Measurements from ENCODE around the gene SNX9. TPM values are rescaled to one million over a fixed set of nuclear protein-coding genes. Genes with fewer than 3 reads are reported as not detected.
A peak's percentile ranks its signal among the peaks of the same experiment; 100 is the strongest.
"Not testable (repeated sequence)": the region's sequence is repeated elsewhere in the genome, so short reads cannot be mapped to it uniquely, and the experiment has no call there.

Gene SNX9
- total RNA-seq, 2 donors from 2014 or later: 53.6 to 75.4 TPM

DNA sequence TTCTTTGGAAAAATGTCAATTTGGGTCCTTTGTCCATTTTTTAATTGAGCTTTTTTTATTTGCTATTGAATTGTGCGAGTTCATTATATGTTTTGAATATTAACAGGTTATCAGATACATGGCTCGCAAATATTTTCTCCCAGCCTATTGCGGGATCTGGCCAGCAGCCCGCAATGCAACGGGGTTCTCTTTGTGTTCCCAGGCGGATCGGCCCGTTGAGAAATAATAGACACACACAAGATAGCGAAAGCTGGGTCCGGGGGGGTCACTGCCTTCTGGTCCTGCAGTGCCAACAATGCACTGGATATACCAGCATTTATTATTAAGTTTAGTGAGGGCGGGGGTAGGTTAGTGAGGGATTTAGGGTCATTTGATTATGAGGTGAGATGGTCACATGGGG, 77.2 kb downstream of the SNX9 start:
- ATAC-seq; intact Hi-C loops (cut with DNase I, micrococcal nuclease): not testable (repeated sequence)

DNA sequence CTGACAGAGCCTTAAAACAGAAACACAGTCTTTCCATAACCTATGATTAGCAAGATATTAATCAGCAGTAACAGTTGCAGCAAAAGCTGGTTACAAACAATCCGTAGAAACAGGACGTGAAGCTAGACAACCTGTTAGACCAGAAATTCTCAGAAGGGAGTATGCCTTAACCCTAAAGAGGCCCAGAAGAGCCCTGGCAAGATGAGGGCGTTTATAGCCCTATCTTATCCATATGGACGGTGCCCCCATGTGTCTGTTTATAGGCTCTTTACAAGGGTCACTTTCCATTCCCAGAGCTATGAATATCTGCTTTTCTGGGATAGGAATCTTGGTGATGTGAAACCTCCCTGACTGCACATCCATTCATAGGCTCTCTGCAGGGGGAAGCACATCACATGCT, 77.7 kb downstream of the SNX9 start:
- DNase-seq; ATAC-seq; intact Hi-C loops (cut with DNase I, micrococcal nuclease): not testable (repeated sequence)

More for the DNA sequence above, 77.2 kb downstream of the SNX9 start:
- not testable (repeated sequence) for DNase-seq

DNA sequence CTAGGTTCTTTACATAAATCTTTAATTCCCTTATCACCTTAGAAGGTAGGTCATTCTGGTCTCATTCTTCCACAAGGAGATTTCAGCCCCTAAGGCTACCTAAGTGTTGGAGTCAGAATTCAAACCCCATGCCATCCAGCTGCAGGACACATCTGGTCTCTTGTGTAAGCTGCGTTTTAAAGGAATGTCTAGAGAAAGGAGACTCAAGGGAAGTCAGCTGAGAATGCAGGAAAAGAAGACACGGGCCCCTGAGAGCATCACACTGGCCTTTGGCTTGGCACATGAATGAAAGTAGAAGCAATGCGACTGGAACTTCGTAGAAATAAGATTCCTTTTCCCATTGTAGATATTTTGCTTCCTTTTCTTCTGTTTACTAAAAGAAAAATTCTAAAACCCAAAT, 82.0 kb downstream of the SNX9 start:
- intact Hi-C loops (cut with DNase I, micrococcal nuclease): no loop called here
- ATAC-seq (no peak), DNase-seq (no peak)

DNA sequence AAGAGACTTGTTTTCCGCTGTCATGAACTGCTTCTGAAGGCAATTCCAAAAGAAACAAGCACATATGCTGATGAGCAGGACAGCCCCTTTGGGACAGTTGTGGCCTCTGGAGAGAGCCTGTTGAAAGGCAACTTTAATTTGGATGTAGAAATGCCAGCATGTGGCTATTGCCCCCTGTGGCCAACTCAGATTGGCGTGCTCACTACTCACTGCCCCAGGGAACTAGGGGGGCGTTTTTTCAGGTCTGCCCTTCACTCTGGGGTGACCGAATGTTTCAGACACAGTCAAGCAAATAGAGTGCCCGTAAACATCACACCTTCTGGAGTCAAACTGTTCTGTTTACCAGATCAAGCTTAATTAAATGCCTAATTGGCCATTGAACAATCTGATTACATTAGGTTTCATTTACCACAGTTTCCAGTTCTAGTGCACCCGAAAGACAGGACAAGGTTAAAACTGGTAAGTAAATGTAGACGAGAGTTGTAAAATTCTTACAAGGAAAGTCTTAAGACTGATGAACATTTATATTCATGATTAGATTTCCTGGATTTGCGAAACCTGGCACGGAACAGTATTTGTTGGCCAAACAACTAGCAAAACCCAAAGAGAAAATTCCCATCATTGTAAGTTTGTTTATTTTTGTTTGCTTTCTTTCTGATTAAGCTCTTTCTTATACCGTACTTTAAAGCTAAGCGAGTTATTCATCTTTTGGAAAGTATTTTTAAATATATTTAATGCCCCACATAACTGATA, 82.7 kb downstream of the SNX9 start:
- ATAC-seq (no peak), DNase-seq (no peak)
- intact Hi-C loops (cut with DNase I, micrococcal nuclease): no loop called here

DNA sequence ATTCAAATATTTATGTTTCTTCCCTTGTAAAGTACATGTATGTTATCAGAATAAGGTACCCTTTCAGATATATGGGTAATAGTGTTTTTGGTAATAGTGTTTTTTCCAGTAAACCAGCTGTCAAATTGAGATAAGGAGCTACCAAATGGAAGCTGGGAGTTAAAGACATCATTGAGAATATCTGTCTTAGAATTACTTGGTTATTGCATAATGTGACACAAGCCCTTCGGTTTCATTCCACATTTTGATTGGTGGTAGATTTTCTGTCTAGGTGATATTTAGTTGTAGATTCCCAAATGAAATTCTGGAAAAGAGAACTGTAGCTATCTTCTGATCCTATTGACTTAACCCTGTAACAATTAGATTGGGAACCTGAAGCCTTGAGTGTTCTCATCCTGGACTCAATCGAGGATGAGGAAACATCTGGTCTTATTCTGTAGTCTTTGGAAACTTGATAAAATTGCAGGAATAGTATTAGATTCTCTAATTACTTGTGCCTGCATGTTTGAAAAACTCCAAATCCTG, 83.6 kb downstream of the SNX9 start:
- ATAC-seq: no peak
- DNase-seq: no peak
- intact Hi-C loops (cut with DNase I, micrococcal nuclease): no loop called here

DNA sequence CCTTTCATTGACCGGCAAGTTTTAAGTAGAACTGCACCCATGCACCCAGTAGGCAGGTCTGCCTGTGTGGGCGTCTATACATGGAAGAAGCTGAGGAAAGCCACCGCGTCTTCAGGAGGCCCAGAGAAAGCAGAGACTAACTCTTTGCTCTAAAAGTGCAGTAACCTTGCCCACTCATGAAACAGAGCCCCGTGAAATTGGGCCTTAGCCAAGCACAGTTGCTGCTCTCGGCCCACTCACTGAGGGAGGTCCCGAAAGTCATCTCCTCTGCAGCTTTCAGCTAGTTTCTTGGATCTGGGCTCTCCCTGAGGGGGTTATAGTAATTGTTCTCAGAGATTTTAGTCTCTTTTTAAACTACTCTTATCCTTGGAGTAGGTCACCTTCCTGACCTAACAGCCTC, 84.6 kb downstream of the SNX9 start:
- intact Hi-C loops (cut with DNase I, micrococcal nuclease): no loop called here
- no peak for ATAC-seq
- no peak for DNase-seq

DNA sequence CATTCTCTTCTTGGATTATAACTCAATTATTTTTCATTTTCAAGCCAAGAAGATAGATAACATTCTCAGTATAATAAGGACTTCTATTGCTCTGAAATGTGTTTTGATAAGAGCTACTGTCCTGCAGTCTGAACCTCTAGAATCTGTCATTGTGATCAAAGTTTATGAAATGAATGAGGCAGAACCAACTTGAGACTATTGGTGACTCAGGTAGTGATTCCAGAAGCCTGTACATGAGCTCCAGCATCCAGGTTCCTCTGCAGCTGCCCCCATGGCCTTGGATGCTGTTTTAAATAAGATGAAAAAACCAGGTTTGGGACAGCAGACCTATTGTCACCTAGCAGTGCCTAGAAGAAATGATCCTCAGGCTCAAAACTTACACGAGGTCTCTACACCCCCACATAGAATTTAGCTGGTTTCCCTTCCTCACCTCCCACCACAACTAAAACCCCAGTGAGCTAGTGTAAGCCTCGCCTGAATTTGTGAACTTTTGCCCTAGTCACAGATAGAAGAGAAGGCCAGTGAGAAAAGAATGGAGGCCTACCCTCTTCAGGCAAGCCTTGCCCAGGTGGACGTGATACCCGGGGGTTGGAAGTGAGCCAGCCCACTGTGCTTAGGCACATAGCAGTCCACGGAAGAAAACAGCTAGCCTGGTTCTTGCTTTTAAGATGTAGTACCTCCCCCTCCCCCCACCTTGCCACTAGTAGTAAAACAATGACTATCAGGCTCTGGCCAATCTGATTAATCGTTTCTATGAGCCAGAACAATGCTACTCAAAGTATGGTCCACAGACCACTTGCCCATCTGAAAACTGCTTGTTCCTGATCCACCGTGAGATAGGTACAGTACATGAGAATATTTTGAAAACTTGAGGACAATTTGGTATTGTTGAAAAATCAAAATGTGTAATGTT, 85.6 kb downstream of the SNX9 start:
- no peak for ATAC-seq
- DNase-seq: no peak
- intact Hi-C loops (cut with DNase I, micrococcal nuclease): no loop called here

DNA sequence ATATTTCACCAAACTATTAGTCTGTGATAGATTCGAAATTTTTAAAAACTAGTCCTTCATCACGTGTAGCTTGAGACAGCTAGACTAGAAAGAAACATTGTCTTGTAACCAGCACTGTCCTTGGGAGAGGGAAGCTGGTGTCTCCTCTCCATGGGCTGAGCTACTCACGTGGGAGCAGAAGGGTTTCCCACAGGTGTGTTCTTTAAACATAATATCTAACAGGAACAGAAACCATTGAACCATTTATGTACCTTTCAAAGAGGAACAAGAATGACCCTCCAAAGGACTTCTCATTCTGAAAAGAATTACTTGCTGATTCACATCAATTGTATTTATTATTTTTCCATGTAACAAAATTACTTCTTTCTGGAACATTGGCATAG, 86.2 kb downstream of the SNX9 start:
- intact Hi-C loops (cut with DNase I, micrococcal nuclease): no loop called here
- DNase-seq (no peak), ATAC-seq (no peak)

DNA sequence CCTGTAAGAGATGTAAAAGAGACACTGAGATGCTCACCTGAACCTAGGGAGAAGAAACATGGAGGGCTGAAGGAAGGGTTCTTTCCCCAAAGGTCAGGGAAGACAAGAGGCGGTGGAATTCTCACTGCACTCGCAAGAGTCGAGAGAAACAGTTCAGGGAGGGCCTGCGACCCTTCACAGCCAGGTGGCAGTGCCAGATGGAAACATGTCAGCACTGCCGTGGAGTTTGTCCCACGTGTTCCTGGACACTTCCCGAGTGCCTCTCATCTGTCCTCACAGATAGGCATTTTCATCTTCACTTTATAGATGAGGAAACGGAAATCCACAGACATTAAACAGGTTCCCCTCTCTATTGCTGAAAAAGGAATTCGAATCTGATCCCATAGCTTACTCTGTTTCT, 88.2 kb downstream of the SNX9 start:
- peak; percentile 42 for ATAC-seq
- intact Hi-C loops (cut with DNase I, micrococcal nuclease): no loop called here
- DNase-seq: no peak

DNA sequence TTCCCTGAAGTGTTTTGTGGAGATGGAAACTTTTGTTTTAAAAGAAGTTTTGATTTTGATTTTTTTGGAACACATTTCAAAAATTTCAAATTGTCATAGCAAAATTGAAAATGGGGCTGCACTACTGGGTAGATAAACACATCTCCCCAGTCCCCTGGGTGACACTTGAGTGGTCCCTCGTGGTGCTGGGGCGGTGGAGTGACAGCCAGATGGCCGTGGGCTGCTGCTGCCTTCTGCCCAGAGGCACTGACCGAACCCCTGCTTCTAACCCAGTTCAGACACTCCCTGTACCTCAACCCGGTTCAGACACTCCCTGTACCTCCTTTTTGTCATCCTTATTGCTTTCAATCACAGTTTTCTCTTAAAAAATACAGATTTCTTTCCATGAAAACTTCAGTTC, 88.7 kb downstream of the SNX9 start:
- ATAC-seq (no peak), DNase-seq (no peak)
- intact Hi-C loops (cut with DNase I, micrococcal nuclease): no loop called here

DNA sequence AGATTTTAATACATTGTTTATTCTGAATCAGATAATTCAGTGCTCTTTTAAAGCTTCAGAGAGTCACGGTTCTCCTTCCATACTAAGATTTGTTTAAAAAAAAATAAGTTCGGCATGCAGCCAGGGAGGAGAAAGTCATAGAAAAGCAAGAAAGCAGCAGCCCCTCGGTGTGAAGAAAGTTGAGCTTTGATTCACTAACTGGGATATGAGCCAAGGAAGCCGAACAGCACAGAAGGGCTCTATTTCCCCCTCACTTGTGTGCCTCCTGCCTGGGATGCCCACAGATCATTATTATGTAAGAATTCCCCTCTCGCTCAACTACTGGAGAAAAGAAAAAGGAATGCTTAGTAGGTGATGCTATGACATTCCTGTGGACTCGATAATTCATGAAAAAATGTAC, 89.3 kb downstream of the SNX9 start:
- DNase-seq (no peak), ATAC-seq (no peak)
- intact Hi-C loops (cut with DNase I, micrococcal nuclease): no loop called here

DNA sequence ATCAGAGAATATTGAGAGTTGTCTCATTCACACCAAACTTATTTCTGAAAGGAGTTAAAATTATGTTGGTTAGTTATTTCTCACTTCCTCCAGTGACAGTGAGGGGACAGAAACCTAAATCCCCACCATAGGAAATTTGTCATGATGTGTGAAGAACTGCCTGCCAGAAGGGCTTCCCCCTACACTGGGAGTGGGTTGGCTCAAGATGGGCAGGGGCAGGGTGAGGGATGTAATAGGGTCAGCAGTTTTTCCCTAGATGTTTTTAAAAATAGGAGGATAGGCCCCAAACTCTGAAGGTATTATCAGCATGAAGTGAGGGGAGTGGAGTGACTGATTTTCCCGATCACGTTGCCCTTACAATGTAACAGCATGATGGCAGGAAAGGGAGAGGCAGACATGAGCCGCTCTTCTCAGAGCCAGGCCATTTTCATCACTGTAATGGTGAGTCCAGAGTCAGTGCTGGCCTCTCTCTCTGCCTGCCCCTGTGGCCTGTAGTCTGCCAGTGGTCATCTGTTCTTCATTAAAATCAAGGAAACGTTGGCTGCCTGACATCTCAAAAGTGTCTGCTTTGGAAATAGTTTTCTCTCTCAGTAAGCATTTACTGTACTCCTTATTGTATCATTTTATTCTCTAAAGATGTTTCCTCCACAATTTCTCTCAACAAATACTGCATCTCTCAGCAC, 98.8 kb downstream of the SNX9 start:
- DNase-seq (no peak), ATAC-seq (no peak)
- intact Hi-C loops (cut with DNase I, micrococcal nuclease): no loop called here

DNA sequence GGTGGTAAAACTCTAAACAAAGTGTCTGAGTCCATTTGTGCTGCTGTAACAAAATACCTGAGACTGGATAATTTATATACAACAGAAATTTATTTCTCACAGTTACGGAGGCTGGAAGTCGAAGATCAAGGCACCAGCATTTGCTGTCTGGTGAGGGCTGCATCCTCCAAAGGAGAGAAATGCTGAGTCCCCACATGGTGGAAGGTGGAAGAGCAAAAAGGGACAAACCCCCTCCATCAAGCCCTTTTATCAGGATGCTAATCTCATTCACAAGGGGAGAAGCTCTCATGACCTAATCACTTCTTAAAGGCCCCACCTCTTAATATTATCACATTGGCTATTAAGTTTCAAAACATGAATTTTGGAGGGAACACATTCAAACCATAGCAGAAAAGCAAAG, 102.7 kb downstream of the SNX9 start:
- intact Hi-C loops (cut with DNase I, micrococcal nuclease): no loop called here
- ATAC-seq: no peak
- DNase-seq: no peak

DNA sequence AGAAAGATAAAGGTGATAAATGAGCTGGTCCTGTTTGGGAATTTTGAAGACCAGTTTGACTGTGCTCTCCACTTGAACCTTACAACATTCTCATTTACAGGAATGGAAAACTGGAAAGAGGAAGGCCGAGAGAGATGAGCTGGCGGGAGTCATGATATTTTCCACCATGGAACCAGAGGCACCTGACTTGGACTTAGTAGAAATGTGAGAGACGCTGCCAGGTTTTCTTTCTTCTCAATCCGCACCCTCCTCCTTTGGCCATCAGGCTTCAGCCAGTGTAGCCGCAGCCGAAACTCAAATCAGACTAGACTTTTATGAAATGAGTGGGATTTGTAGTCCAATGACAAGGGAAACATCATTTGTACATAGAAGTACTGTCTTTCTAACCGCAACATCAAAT, 104.0 kb downstream of the SNX9 start:
- intact Hi-C loops (cut with DNase I, micrococcal nuclease): no loop called here
- DNase-seq (no peak), ATAC-seq (no peak)

DNA sequence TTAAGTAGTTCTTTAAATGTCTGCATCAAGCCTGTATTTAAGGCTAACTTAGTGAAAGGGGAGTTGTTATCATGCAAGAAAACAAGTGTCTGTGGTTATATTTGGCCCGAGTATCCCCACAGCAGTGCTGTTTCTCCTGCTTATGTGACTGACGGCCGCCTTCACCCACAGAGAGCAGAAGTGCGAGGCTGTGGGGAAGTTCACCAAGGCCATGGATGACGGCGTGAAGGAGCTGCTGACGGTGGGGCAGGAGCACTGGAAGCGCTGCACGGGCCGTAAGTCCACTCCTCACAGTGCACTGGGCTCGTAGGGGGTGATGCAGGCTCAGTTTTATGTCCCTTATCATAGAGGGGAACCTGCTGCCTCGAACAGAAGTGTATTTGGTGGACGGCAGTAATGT, 105.4 kb downstream of the SNX9 start:
- DNase-seq: no peak
- intact Hi-C loops (cut with DNase I, micrococcal nuclease): no loop called here
- ATAC-seq: no peak

DNA sequence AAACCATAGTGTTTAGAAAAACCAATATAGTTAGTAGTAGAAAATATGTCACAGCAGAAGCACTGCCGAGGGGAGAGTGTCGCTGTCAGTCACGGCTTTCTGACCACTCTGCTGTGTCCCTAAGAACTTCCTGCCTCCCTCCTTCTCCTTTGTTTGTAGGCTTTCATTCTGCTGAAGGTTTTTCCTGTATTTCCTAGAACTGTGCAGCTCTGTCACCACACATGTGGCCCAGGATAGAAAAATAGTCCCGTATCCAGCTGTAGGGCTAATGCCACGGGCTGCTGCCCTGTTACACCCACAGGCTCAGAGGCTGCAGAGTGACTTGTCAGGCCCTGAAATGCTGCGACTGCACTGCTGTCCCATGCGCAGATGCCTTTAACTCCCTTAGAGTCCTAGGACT, 106.0 kb downstream of the SNX9 start:
- intact Hi-C loops (cut with DNase I, micrococcal nuclease): no loop called here
- DNase-seq: no peak
- no peak for ATAC-seq

DNA sequence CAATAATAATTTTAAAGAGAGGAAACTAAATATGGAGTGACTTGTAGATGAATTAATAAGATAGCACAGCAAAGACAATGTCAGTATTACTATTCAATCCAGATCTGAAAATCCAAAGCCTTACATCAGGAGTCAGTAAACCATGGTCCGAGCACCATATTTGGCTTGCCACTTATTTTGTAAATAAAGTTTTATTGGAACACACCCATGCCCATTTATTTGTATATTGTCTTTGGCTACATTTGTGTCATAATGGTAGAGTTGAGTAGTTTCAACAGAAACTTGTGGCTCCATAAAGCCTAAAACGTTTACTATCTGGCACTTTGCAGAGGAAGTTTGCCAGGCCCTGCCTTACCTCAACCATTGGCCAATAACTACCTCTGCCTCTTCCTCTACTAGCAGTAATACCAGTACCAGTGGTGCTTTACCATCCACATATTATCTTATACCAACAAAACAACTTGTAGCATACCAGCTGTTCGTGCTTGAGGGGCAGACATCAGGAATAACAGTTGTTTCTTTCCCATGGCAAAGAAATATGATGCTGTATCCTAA, 106.8 kb downstream of the SNX9 start:
- ATAC-seq: peak; percentile 82
- intact Hi-C loops (cut with DNase I, micrococcal nuclease): no loop called here

DNA sequence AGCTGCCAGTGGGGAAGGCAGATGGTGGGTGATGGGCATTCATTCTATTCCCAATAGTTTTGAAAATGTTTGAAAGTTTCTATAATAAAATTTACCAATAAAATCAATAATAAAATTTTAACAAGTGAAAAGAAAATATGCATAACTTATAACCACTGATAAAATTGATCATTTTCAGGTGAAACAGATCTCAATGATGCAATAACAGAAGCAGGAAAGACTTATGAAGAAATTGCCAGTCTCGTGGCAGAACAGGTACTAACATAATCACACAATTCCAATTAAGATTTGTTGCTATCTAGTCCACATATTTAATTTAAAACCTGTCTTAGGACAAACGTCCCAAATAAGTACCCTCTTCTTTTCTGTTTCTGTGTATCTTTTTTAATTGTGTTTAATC, 112.7 kb downstream of the SNX9 start:
- intact Hi-C loops (cut with DNase I, micrococcal nuclease): no loop called here
- ATAC-seq: no peak
- DNase-seq: no peak

More for the DNA sequence above, 106.8 kb downstream of the SNX9 start:
- DNase-seq: no peak

DNA sequence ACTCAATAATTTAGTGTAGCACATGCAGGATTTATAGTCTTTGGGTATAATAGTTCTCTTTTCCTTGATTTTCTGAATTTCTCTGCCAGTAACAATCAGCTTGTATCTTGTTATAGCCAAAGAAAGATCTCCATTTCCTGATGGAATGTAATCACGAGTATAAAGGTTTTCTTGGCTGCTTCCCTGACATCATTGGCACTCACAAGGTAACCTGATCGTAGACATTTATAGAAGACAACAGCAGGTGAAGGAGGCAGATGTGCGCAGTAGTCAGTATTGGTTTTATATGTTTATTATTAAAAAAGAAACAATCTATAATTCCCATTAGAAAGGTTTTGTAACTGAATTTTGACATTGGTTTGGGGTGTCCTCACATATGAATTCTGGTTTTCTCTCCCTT, 114.3 kb downstream of the SNX9 start:
- DNase-seq: no peak
- ATAC-seq: no peak
- intact Hi-C loops (cut with DNase I, micrococcal nuclease): no loop called here
